NT2/D1 (cell line): ENCODE data around the gene FOXS1.
A peak's percentile ranks its signal among the peaks of the same experiment; 100 is the strongest.

Source experiments
- DNase-seq: peaks from one replicate; pipeline ENCODE4 v3.0.0-alpha.2; 2011; ENCODE audit warnings: low read depth, low spot score
- H3K27me3 ChIP-seq: 2 replicates; pipeline ENCODE4 v1.6.0; 2011; ENCODE audit warnings: mild to moderate bottlenecking; ENCODE audit not compliant: insufficient read length, insufficient read depth
- H3K36me3 ChIP-seq: 2 replicates; pipeline ENCODE4 v1.6.1; 2011; ENCODE audit warnings: mild to moderate bottlenecking, low read length, mixed read lengths; ENCODE audit not compliant: insufficient read depth, insufficient read length
- H3K4me1 ChIP-seq: 2 replicates; pipeline ENCODE4 v1.5.1; 2011; ENCODE audit not compliant: insufficient read depth, insufficient read length
- H3K4me3 ChIP-seq: 2 replicates; pipeline ENCODE4 v1.5.1; 2011; ENCODE audit warnings: low read depth; ENCODE audit not compliant: insufficient read length
- H3K9ac ChIP-seq: 2 replicates; pipeline ENCODE4 v1.6.0; 2011; ENCODE audit warnings: low read depth; ENCODE audit not compliant: insufficient read length
- H3K9me3 ChIP-seq: 2 replicates; pipeline ENCODE4 v1.5.1; 2011; ENCODE audit warnings: mild to moderate bottlenecking, low read length; ENCODE audit not compliant: insufficient read depth
- SUZ12 ChIP-seq: IDR thresholded peaks from 2 replicates; pipeline ENCODE4 v1.6.1; 2011; ENCODE audit not compliant: insufficient read length, insufficient read depth; ENCODE audit errors: extremely low read depth
- YY1 ChIP-seq: IDR thresholded peaks from 2 replicates; pipeline ENCODE4 v1.6.1; 2011; ENCODE audit not compliant: insufficient read length, insufficient read depth
- ZNF274 ChIP-seq: IDR thresholded peaks from 2 replicates; pipeline ENCODE4 v1.6.1; 2011; ENCODE audit warnings: mild to moderate bottlenecking, low read depth, low read length

The FOXS1 gene

GRCh38 chr20:31864521-31865400, 19.4 kb upstream of the FOXS1 start:
- TF ChIP-seq SUZ12 (no peak), ZNF274 (no peak), YY1 (no peak)
- H3K4me3 ChIP-seq = no peak overlapping the region
- no peak overlapping the region for H3K9ac ChIP-seq
- H3K27me3 ChIP-seq = peaks cover 17% of the 10 kb centered on the region
- H3K9me3 ChIP-seq = no peaks in the 10 kb centered on the region
- no peak for DNase-seq
- H3K4me1 ChIP-seq = peaks cover 5% of the 10 kb centered on the region
- H3K36me3 ChIP-seq = no peaks in the 10 kb centered on the region

- Histone ChIP-seq H3K9ac (no peak overlapping the region), H3K36me3 (no peaks in the 10 kb centered on the region), H3K9me3 (no peaks in the 10 kb centered on the region), H3K4me3 (no peak overlapping the region), H3K27me3 (peaks cover 6% of the 10 kb centered on the region), H3K4me1 (peaks cover 8% of the 10 kb centered on the region)
- no peak for DNase-seq
- TF ChIP-seq ZNF274 = no peak
- TF ChIP-seq SUZ12 = no peak
- no peak for TF ChIP-seq YY1
Observed at GRCh38 chr20:31863296-31864085, 18.1 kb upstream of the FOXS1 start.

- Histone ChIP-seq H3K4me3 (no peak overlapping the region), H3K4me1 (peaks cover 9% of the 10 kb centered on the region), H3K9ac (no peak overlapping the region), H3K27me3 (peaks cover 3% of the 10 kb centered on the region), H3K9me3 (no peaks in the 10 kb centered on the region), H3K36me3 (no peaks in the 10 kb centered on the region)
- DNase-seq = no peak
- no peak for TF ChIP-seq YY1
- TF ChIP-seq SUZ12 = no peak
- TF ChIP-seq ZNF274 = no peak
Observed at GRCh38 chr20:31862506-31862905, 17.1 kb upstream of the FOXS1 start.

- Histone ChIP-seq H3K36me3 (no peaks in the 10 kb centered on the region), H3K4me3 (peak overlapping the region; percentile 40), H3K9me3 (no peaks in the 10 kb centered on the region), H3K27me3 (peaks cover 3% of the 10 kb centered on the region), H3K4me1 (peaks cover 9% of the 10 kb centered on the region), H3K9ac (no peak overlapping the region)
- no peak for TF ChIP-seq ZNF274
- TF ChIP-seq SUZ12 = no peak
- TF ChIP-seq YY1 = no peak
- DNase-seq = no peak
Observed at GRCh38 chr20:31862157-31862470, 16.7 kb upstream of the FOXS1 start.

GRCh38 chr20:31861385-31862156, 16.2 kb upstream of the FOXS1 start:
- peak; percentile 63 for DNase-seq
- no peaks in the 10 kb centered on the region for H3K36me3 ChIP-seq
- H3K9me3 ChIP-seq = no peaks in the 10 kb centered on the region
- H3K9ac ChIP-seq = peak overlapping the region; percentile 85
- peaks cover 3% of the 10 kb centered on the region for H3K27me3 ChIP-seq
- no peak for TF ChIP-seq ZNF274
- no peak for TF ChIP-seq SUZ12
- TF ChIP-seq YY1 = no peak
- peak overlapping the region; percentile 70 for H3K4me3 ChIP-seq
- peaks cover 14% of the 10 kb centered on the region for H3K4me1 ChIP-seq

- Histone ChIP-seq H3K9me3 (no peaks in the 10 kb centered on the region), H3K4me3 (peak overlapping the region; percentile 70), H3K27me3 (peaks cover 3% of the 10 kb centered on the region), H3K36me3 (no peaks in the 10 kb centered on the region), H3K9ac (peak overlapping the region; percentile 85), H3K4me1 (peaks cover 15% of the 10 kb centered on the region)
- TF ChIP-seq ZNF274 (no peak), YY1 (no peak), SUZ12 (no peak)
- DNase-seq = no peak
Observed at GRCh38 chr20:31861135-31861384, 15.7 kb upstream of the FOXS1 start.

- H3K9me3 ChIP-seq = no peaks in the 10 kb centered on the region
- H3K36me3 ChIP-seq = no peaks in the 10 kb centered on the region
- H3K27me3 ChIP-seq = peaks cover 3% of the 10 kb centered on the region
- peaks cover 15% of the 10 kb centered on the region for H3K4me1 ChIP-seq
- H3K4me3 ChIP-seq = peak overlapping the region; percentile 70
- DNase-seq = no peak
- H3K9ac ChIP-seq = peak overlapping the region; percentile 58
- TF ChIP-seq YY1 (no peak), SUZ12 (no peak), ZNF274 (no peak)
Observed at GRCh38 chr20:31860390-31861134, 15.2 kb upstream of the FOXS1 start.
